Natural killer cell (primary cell): Measurements from ENCODE around the gene GARNL3. TPM values are rescaled to one million over a fixed set of nuclear protein-coding genes. Genes with fewer than 3 reads are reported as not detected.

ENCODE experiments used
- ATAC-seq, 3 donors: fragments of 150-1000 bp in 2 of 3; fragments of 200-7000 bp in 1 of 3; cut with Tn5 transposase; 1 replicate in 1 of 3; 2 replicates in 2 of 3; pipeline ENCODE4 v1.10.0; 2021; ENCODE audit warnings: mild to moderate bottlenecking in 2 of 3, moderate library complexity in 2 of 3
- DNase-seq, 2 donors: peaks; one replicate each; pipeline versions ENCODE4 v3.0.0 to v3.0.0-alpha.2; 2013 to 2021; ENCODE audit warnings: mixed read lengths in 1 of 2
- H3K27ac ChIP-seq: one replicate; pipeline ENCODE4 v1.5.1; 2013; ENCODE audit warnings: mild to moderate bottlenecking, low read length
- H3K27me3 ChIP-seq: one replicate; pipeline ENCODE4 v1.6.1; 2013; ENCODE audit warnings: low read length; ENCODE audit not compliant: control insufficient read depth, insufficient read depth
- H3K36me3 ChIP-seq: one replicate; pipeline ENCODE4 v1.6.1; 2013; ENCODE audit warnings: low read length; ENCODE audit not compliant: control insufficient read depth, insufficient read depth
- H3K4me1 ChIP-seq: one replicate; pipeline ENCODE4 v1.6.1; 2013; ENCODE audit warnings: low read length; ENCODE audit not compliant: control insufficient read depth, insufficient read depth
- H3K4me3 ChIP-seq: one replicate; pipeline ENCODE4 v1.5.1; 2013; ENCODE audit warnings: low read length
- H3K9me3 ChIP-seq: one replicate; pipeline ENCODE4 v1.6.1; 2013; ENCODE audit warnings: low read length; ENCODE audit not compliant: control insufficient read depth, insufficient read depth
- H3K27ac Mint-ChIP-seq, 2 donors: one replicate each; pipeline ENCODE4 v1.8.0; 2022; ENCODE audit warnings: mild to moderate bottlenecking in 2 of 2, mixed read lengths in 2 of 2, moderate library complexity in 1 of 2
- H3K27me3 Mint-ChIP-seq, 2 donors: one replicate each; pipeline ENCODE4 v1.8.0; 2022; ENCODE audit warnings: low read depth in 2 of 2, mixed read lengths in 2 of 2
- H3K36me3 Mint-ChIP-seq: one replicate; pipeline ENCODE4 v1.8.0; 2022; ENCODE audit warnings: mixed read lengths
- H3K4me1 Mint-ChIP-seq, 2 donors: one replicate each; pipeline ENCODE4 v1.8.0; 2022; ENCODE audit warnings: mixed read lengths in 2 of 2
- H3K4me3 Mint-ChIP-seq: one replicate; pipeline ENCODE4 v1.8.0; 2022; ENCODE audit warnings: mild to moderate bottlenecking, moderate library complexity, mixed read lengths
- H3K9me3 Mint-ChIP-seq, 2 donors: one replicate each; pipeline ENCODE4 v1.8.0; 2022; ENCODE audit warnings: mixed read lengths in 2 of 2
- WGBS: methylation state at CpG from one replicate; pipeline ENCODE4 v1.1.7; 2013; ENCODE audit warnings: missing lambda C conversion rate; ENCODE audit not compliant: insufficient coverage; 5-methylcytosine and 5-hydroxymethylcytosine counted together
- intact Hi-C: fragments of 100-400 bp; cut with micrococcal nuclease; formaldehyde crosslinking; loops from one replicate; pipeline ENCODE4 v1.14.2; 2022
- total RNA-seq, 4 donors: library from RNA; stranded (reverse); fragments of 120-200 nt in 1 of 4; gene quantifications; one replicate each; pipeline versions ENCODE4 v1.2.3 to v1.2.4, GENCODE V29; 2013 to 2022
- TF ChIP-seq, protein P1 (sequence below): fragments of 200-600 bp; IDR thresholded peaks from one replicate; pipeline ENCODE4 v1.8.0; 2022; ENCODE audit warnings: antibody characterized with exemption

The GARNL3 gene
- total RNA-seq, 3 donors from 2014 or later (not counting 1 experiment from before 2014, with no cell fraction given) = 3.8 to 6.0 (median 6.0) TPM

DNA sequence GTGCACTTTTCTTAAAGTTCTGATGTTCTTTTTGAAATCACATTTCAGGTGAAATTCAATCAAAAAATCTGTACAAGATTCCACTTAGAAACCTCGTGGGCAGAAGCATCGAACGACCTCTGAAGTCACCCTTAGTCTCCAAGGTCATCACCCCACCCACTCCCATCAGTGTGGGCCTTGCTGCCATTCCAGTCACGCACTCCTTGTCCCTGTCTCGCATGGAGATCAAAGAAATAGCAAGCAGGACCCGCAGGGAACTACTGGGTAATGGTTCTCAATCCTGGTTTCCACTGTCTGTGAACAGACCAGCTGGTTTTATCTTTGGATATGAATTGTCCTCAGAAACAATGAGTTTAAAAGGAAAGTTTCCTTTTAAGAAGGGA, 124.3 kb downstream of the GARNL3 start:
- WGBS = 77% methylated on average over 6 of the region's 6 CpGs

GRCh38 chr9:127389381-127390247, 125.0 kb downstream of the GARNL3 start:
- Mint-ChIP-seq H3K36me3 (no peaks in the 10 kb centered on the region), H3K27me3 (peaks cover 30 to 56% of the 10 kb centered on the region in 2 donors), H3K4me1 (peaks cover 14 to 15% of the 10 kb centered on the region in 2 donors), H3K4me3 (no peak overlapping the region), H3K9me3 (no peaks in the 10 kb centered on the region), H3K27ac (peak overlapping the region; percentile 74)
- no peak for ATAC-seq
- Histone ChIP-seq H3K4me3 (no peak overlapping the region), H3K36me3 (no peaks in the 10 kb centered on the region), H3K27ac (no peak overlapping the region), H3K4me1 (peaks cover 18% of the 10 kb centered on the region), H3K27me3 (peaks cover 43% of the 10 kb centered on the region), H3K9me3 (no peaks in the 10 kb centered on the region)
- 72% methylated on average over 3 of the region's 4 CpGs for WGBS
- TF ChIP-seq, protein P1, sequence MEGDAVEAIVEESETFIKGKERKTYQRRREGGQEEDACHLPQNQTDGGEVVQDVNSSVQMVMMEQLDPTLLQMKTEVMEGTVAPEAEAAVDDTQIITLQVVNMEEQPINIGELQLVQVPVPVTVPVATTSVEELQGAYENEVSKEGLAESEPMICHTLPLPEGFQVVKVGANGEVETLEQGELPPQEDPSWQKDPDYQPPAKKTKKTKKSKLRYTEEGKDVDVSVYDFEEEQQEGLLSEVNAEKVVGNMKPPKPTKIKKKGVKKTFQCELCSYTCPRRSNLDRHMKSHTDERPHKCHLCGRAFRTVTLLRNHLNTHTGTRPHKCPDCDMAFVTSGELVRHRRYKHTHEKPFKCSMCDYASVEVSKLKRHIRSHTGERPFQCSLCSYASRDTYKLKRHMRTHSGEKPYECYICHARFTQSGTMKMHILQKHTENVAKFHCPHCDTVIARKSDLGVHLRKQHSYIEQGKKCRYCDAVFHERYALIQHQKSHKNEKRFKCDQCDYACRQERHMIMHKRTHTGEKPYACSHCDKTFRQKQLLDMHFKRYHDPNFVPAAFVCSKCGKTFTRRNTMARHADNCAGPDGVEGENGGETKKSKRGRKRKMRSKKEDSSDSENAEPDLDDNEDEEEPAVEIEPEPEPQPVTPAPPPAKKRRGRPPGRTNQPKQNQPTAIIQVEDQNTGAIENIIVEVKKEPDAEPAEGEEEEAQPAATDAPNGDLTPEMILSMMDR = no peak
- DNase-seq = no peak
- intact Hi-C loops = loop anchor here (10.0 kb wide), 1 partner anchor 165 kb away; no protein-coding TSS in a partner anchor

More for the DNA sequence above, 124.3 kb downstream of the GARNL3 start:
- DNase-seq (no peak), ATAC-seq (no peak)
- intact Hi-C loops = no loop called here
- H3K27me3 ChIP-seq = peaks cover 49% of the 10 kb centered on the region
- H3K27me3 Mint-ChIP-seq = peaks cover 38 to 63% of the 10 kb centered on the region in 2 donors
- H3K27ac ChIP-seq = no peak overlapping the region
- H3K9me3 Mint-ChIP-seq = no peaks in the 10 kb centered on the region
- H3K36me3 ChIP-seq = no peaks in the 10 kb centered on the region
- peak overlapping the region; percentile 74 for H3K27ac Mint-ChIP-seq
- H3K4me1 Mint-ChIP-seq = peaks cover 14 to 15% of the 10 kb centered on the region in 2 donors
- H3K36me3 Mint-ChIP-seq = no peaks in the 10 kb centered on the region
- no peaks in the 10 kb centered on the region for H3K9me3 ChIP-seq
- no peak overlapping the region for H3K4me3 ChIP-seq
- peak overlapping the region; percentile 40 for H3K4me3 Mint-ChIP-seq
- peaks cover 18% of the 10 kb centered on the region for H3K4me1 ChIP-seq
- TF ChIP-seq, protein P1 = no peak

DNA sequence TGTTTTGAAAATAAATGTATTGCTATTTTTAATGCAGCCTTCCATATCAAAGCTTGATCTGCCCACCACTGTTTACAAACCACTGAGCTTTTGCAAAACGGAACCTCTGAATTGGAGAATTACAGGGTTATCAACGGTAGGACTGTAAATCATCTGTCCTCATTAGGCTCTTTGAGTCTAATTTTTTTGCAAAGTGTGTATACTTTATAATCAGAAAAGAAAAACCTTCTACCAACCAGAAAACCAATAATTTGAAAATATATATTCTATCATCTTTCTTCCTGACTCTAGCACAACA, 125.6 kb downstream of the GARNL3 start:
- WGBS = no CpG with 5 or more reads among the region's 2 CpGs

More for the DNA sequence above, 125.6 kb downstream of the GARNL3 start:
- Histone ChIP-seq H3K4me1 (peaks cover 18% of the 10 kb centered on the region), H3K36me3 (no peaks in the 10 kb centered on the region), H3K4me3 (no peak overlapping the region), H3K27ac (no peak overlapping the region), H3K27me3 (peaks cover 40% of the 10 kb centered on the region), H3K9me3 (no peaks in the 10 kb centered on the region)
- Mint-ChIP-seq H3K4me3 (no peak overlapping the region), H3K27me3 (peaks cover 29 to 52% of the 10 kb centered on the region in 2 donors), H3K9me3 (no peaks in the 10 kb centered on the region), H3K4me1 (peaks cover 14 to 15% of the 10 kb centered on the region in 2 donors), H3K36me3 (no peaks in the 10 kb centered on the region), H3K27ac (no peak overlapping the region)
- ATAC-seq (no peak), DNase-seq (no peak)
- TF ChIP-seq, protein P1 = no peak
- intact Hi-C loops = loop anchor here (10.0 kb wide), 1 partner anchor 165 kb away; no protein-coding TSS in a partner anchor
